ENCODE results near the gene PARVA. TPM values are rescaled to one million over a fixed set of nuclear protein-coding genes. Genes with fewer than 3 reads are reported as not detected.

Gene PARVA
- total and polyA plus RNA-seq, 9 of the 15 experiments (the other 6 are each of a cell fraction or from before 2014, with no cell fraction given): 0.11 TPM; not detected in 8

DNA sequence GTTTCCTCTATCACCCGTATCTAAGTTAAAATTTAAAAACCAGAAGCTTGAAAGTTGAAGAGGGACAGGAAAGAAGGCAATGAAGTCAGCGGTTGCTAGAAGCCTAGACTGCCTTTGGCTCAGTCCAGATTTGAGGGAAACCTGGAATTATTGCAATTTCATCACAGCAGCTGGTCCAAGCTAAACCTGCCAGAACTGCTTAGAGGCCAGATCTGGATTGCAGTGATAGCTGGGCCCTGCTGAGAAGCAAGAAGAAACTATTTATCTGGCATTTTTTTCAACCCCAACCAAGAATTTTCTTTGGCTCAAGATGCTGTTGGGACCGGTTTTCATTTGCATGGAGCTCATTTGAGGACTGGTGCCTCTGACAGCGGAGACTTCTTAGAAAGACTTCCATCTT lies 175.3 kb downstream of the PARVA start:
- Histone ChIP-seq H3K9ac (ENCODE audit: insufficient read depth in 1 of 2, low read depth in 2 of 2, low read length in 2 of 2) (no peak overlapping the region), H3K27me3 (ENCODE audit: control insufficient read depth in 2 of 2, insufficient read depth in 2 of 2, low read length in 2 of 2) (peaks cover 4 to 10% of the 10 kb centered on the region in 2 experiments; a peak in 4 of 5 replicates), H4K20me1 (replicated peaks; ENCODE audit: control insufficient read depth, insufficient read depth, low read length) (no peaks in the 10 kb centered on the region), H3K4me2 (ENCODE audit: insufficient read depth, low read length) (no peak overlapping the region), H3K9me1 (ENCODE audit: control insufficient read depth, insufficient read depth, low read length) (no peaks in the 10 kb centered on the region), H2AFZ (ENCODE audit: low read depth, low read length) (no peak overlapping the region), H3K9me3 (replicated peaks; ENCODE audit: control insufficient read depth, insufficient read depth, low read depth, low read length) (no peaks in the 10 kb centered on the region), H3K27ac (ENCODE audit: extremely low read depth, low read depth, low read length) (no peak overlapping the region), H3K4me3 (no peak overlapping the region), H3K36me3 (ENCODE audit: control insufficient read depth, insufficient read depth, low read length) (no peaks in the 10 kb centered on the region), H3K79me2 (ENCODE audit: control insufficient read depth, insufficient read depth, low read length) (no peaks in the 10 kb centered on the region), H3K4me1 (replicated peaks in 1 of 2; ENCODE audit: control insufficient read depth in 2 of 2, insufficient read depth in 2 of 2, low read length in 2 of 2) (no peaks in the 10 kb centered on the region)
- intact Hi-C loops (cut with micrococcal nuclease): no loop called here
- BruUV-seq (replicated peaks): no TSS peak
- CTCF ChIA-PET (ENCODE audit: low intra/inter-chr PET ratio): no interaction called here
- DNase-seq (ENCODE audit: extremely low read depth in 1 of 4, low spot score in 3 of 4): no peak
- no peak for ATAC-seq
- no peak for FAIRE-seq
- in situ Hi-C loops (cut with MboI): no loop called here
- 8% methylated on average over 4 of the region's 4 CpGs for WGBS (ENCODE audit: insufficient coverage, low coverage, missing lambda C conversion rate)
- TF ChIP-seq, protein P1, sequence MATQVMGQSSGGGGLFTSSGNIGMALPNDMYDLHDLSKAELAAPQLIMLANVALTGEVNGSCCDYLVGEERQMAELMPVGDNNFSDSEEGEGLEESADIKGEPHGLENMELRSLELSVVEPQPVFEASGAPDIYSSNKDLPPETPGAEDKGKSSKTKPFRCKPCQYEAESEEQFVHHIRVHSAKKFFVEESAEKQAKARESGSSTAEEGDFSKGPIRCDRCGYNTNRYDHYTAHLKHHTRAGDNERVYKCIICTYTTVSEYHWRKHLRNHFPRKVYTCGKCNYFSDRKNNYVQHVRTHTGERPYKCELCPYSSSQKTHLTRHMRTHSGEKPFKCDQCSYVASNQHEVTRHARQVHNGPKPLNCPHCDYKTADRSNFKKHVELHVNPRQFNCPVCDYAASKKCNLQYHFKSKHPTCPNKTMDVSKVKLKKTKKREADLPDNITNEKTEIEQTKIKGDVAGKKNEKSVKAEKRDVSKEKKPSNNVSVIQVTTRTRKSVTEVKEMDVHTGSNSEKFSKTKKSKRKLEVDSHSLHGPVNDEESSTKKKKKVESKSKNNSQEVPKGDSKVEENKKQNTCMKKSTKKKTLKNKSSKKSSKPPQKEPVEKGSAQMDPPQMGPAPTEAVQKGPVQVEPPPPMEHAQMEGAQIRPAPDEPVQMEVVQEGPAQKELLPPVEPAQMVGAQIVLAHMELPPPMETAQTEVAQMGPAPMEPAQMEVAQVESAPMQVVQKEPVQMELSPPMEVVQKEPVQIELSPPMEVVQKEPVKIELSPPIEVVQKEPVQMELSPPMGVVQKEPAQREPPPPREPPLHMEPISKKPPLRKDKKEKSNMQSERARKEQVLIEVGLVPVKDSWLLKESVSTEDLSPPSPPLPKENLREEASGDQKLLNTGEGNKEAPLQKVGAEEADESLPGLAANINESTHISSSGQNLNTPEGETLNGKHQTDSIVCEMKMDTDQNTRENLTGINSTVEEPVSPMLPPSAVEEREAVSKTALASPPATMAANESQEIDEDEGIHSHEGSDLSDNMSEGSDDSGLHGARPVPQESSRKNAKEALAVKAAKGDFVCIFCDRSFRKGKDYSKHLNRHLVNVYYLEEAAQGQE (IDR thresholded peaks at IDR 0.05; ENCODE audit: borderline replicate concordance): no peak
- TF ChIP-seq, protein P1 (CRISPR knock-in tag; IDR thresholded peaks at IDR 0.05; ENCODE audit: low read depth): no peak
- TF ChIP-seq TAF1 (IDR thresholded peaks at IDR 0.05; ENCODE audit: control insufficient read depth, extremely low read depth, insufficient read depth, low read length, severe bottlenecking): no peak
- no peak for TF ChIP-seq DNMT1 (IDR thresholded peaks at IDR 0.05)
- TF ChIP-seq SP1 (CRISPR knock-in tag; IDR thresholded peaks at IDR 0.05): no peak
- no peak for TF ChIP-seq ZNF668 (CRISPR knock-in tag; IDR thresholded peaks at IDR 0.05)
- TF ChIP-seq ERF (CRISPR knock-in tag; IDR thresholded peaks at IDR 0.05): no peak
- TF ChIP-seq BRD9 (IDR thresholded peaks at IDR 0.05; ENCODE audit: low read depth, partially characterized antibody): no peak
- TF ChIP-seq TARDBP (IDR thresholded peaks at IDR 0.05): no peak
- no peak for TF ChIP-seq CTBP1 (IDR thresholded peaks at IDR 0.05; ENCODE audit: borderline replicate concordance)
- TF ChIP-seq RBM39 (optimal IDR thresholded peaks at IDR 0.05; ENCODE audit: low read depth, low read length): no peak
- POLR2A ChIA-PET: no interaction called here

All from K562 (cell line).